Activated B cell treated with CpG ODN at 0.5 μM for 24 hours (primary cell): ENCODE data around the gene EML6. TPM values are rescaled to one million over a fixed set of nuclear protein-coding genes. Genes with fewer than 3 reads are reported as not detected.

ENCODE experiments used
- ATAC-seq: fragments of 200-7000 bp; cut with Tn5 transposase; one replicate; pipeline ENCODE4 v1.10.0; 2021; ENCODE audit warnings: low read depth, mild to moderate bottlenecking, moderate library complexity
- CTCF ChIA-PET: fragments of 350-600 bp; sonication (Branson Sonifier 250); formaldehyde crosslinking; loops from one replicate; lab custom pipeline; 2021; ENCODE audit warnings: antibody characterized with exemption; lab: Charles Lee
- POLR2A ChIA-PET: fragments of 350-600 bp; sonication (Branson Sonifier 250); formaldehyde crosslinking; loops from one replicate; lab custom pipeline; 2021; ENCODE audit warnings: antibody characterized with exemption; lab: Charles Lee
- DNase-seq: peaks from one replicate; pipeline ENCODE4 v3.0.0; 2022
- H3K27ac Mint-ChIP-seq: one replicate; pipeline ENCODE4 v1.8.0; 2020; ENCODE audit warnings: mixed read lengths
- H3K27me3 Mint-ChIP-seq: one replicate; pipeline ENCODE4 v1.8.0; 2021; ENCODE audit warnings: mixed read lengths
- H3K36me3 Mint-ChIP-seq: one replicate; pipeline ENCODE4 v1.8.0; 2021; ENCODE audit warnings: low read depth, mixed read lengths
- H3K4me1 Mint-ChIP-seq: one replicate; pipeline ENCODE4 v1.8.0; 2021; ENCODE audit warnings: mixed read lengths
- H3K4me3 Mint-ChIP-seq: one replicate; pipeline ENCODE4 v1.8.0; 2020; ENCODE audit warnings: mild to moderate bottlenecking, mixed read lengths
- H3K9me3 Mint-ChIP-seq: one replicate; pipeline ENCODE4 v1.8.0; 2020; ENCODE audit warnings: mixed read lengths
- CTCF ChIP-seq: fragments of 200-600 bp; IDR thresholded peaks from one replicate; pipeline ENCODE4 v1.8.0; 2022; ENCODE audit warnings: antibody characterized with exemption, mild to moderate bottlenecking
- intact Hi-C: fragments of 100-400 bp; cut with micrococcal nuclease; formaldehyde crosslinking; loops from one replicate; pipeline ENCODE4 v1.15.1; 2024
- total RNA-seq: library from RNA; stranded (reverse); gene quantifications from 2 replicates; pipeline ENCODE4 v1.2.3, GENCODE V29; 2022

Gene EML6
- total RNA-seq, 1 donor from 2014 or later, result 31.5 TPM

- Mint-ChIP-seq H3K4me1 (peaks cover 9% of the 10 kb centered on the region), H3K27ac (no peak overlapping the region), H3K4me3 (no peak overlapping the region), H3K36me3 (peaks cover 74% of the 10 kb centered on the region), H3K27me3 (no peaks in the 10 kb centered on the region), H3K9me3 (no peaks in the 10 kb centered on the region)
- ATAC-seq (no peak), DNase-seq (no peak)
- CTCF ChIA-PET, result no interaction called here
- POLR2A ChIA-PET, result no interaction called here
- TF ChIP-seq CTCF, result no peak
- intact Hi-C loops, result no loop called here
Measured at GRCh38 chr2:54969295-54969939, 246.0 kb downstream of the EML6 start.

GRCh38 chr2:54969940-54970338 is 246.5 kb downstream of the EML6 start:
- no peaks in the 10 kb centered on the region for H3K27me3 Mint-ChIP-seq
- H3K36me3 Mint-ChIP-seq, result peaks cover 77% of the 10 kb centered on the region
- no peaks in the 10 kb centered on the region for H3K9me3 Mint-ChIP-seq
- ATAC-seq (no peak), DNase-seq (no peak)
- H3K4me3 Mint-ChIP-seq, result no peak overlapping the region
- intact Hi-C loops, result no loop called here
- no peak for TF ChIP-seq CTCF
- ChIA-PET CTCF (no interaction called here), POLR2A (no interaction called here)
- peaks cover 9% of the 10 kb centered on the region for H3K4me1 Mint-ChIP-seq
- no peak overlapping the region for H3K27ac Mint-ChIP-seq

- intact Hi-C loops, result no loop called here
- DNase-seq (no peak), ATAC-seq (no peak)
- ChIA-PET CTCF (interaction anchor here (0.7 kb wide), 1 partner anchor 75 kb away, joined by 3 read pairs; the partner anchor contains the start of gene RTN4), POLR2A (no interaction called here)
- no peak for TF ChIP-seq CTCF
- Mint-ChIP-seq H3K4me1 (peaks cover 23% of the 10 kb centered on the region), H3K27ac (no peak overlapping the region), H3K4me3 (no peak overlapping the region), H3K36me3 (peaks cover 49% of the 10 kb centered on the region), H3K9me3 (no peaks in the 10 kb centered on the region), H3K27me3 (no peaks in the 10 kb centered on the region)
Measured at GRCh38 chr2:54975175-54975574, 251.7 kb downstream of the EML6 start.

GRCh38 chr2:54975598-54976492 is 252.4 kb downstream of the EML6 start:
- Mint-ChIP-seq H3K4me3 (no peak overlapping the region), H3K27ac (no peak overlapping the region)
- POLR2A ChIA-PET, result no interaction called here

More at GRCh38 chr2:54975598-54976492, 252.4 kb downstream of the EML6 start:
- peaks cover 23% of the 10 kb centered on the region for H3K4me1 Mint-ChIP-seq
- intact Hi-C loops, result no loop called here
- TF ChIP-seq CTCF, result no peak
- CTCF ChIA-PET, result interaction anchor here (0.7 to 1.4 kb wide), 2 partner anchors 10 to 74 kb away, joined by 3 read pairs; partner anchors contain the start of gene RTN4
- no peaks in the 10 kb centered on the region for H3K27me3 Mint-ChIP-seq
- no peaks in the 10 kb centered on the region for H3K9me3 Mint-ChIP-seq
- peaks cover 46% of the 10 kb centered on the region for H3K36me3 Mint-ChIP-seq
- DNase-seq (no peak), ATAC-seq (no peak)
